NB4 (cell line): Measurements from ENCODE around the gene NANOS3.

Experiments
- POLR2A ChIP-seq: IDR thresholded peaks from 2 replicates; pipeline ENCODE4 v1.6.1; 2011; ENCODE audit warnings: mild to moderate bottlenecking; ENCODE audit not compliant: insufficient read length; ENCODE audit errors: extremely low read depth
- TF ChIP-seq, protein P1 (sequence below): IDR thresholded peaks from one replicate; pipeline ENCODE4 v1.5.1; 2012; ENCODE audit warnings: low read depth, low read length

DNA sequence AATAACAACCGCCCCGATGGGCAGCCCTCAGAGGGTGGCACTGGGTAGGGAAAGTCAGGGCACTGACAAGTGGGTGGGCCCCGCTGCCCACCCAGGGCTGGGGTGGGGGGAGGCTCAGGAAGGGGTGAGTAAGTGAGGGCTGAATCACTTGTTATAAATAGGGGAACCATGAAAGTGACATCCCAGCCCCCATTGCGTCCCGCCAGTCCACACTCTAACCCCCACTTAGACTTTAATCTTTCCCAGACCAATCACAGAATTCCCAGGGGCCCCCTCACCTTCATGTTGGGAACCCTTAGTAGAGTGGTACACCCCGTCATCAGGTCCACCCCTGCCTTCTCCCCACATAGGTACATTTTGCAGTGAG, 37.0 kb upstream of the NANOS3 start:
- TF ChIP-seq POLR2A: no peak
- TF ChIP-seq, protein P1, sequence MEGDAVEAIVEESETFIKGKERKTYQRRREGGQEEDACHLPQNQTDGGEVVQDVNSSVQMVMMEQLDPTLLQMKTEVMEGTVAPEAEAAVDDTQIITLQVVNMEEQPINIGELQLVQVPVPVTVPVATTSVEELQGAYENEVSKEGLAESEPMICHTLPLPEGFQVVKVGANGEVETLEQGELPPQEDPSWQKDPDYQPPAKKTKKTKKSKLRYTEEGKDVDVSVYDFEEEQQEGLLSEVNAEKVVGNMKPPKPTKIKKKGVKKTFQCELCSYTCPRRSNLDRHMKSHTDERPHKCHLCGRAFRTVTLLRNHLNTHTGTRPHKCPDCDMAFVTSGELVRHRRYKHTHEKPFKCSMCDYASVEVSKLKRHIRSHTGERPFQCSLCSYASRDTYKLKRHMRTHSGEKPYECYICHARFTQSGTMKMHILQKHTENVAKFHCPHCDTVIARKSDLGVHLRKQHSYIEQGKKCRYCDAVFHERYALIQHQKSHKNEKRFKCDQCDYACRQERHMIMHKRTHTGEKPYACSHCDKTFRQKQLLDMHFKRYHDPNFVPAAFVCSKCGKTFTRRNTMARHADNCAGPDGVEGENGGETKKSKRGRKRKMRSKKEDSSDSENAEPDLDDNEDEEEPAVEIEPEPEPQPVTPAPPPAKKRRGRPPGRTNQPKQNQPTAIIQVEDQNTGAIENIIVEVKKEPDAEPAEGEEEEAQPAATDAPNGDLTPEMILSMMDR: no peak
